Bronchial epithelial cell (primary cell): ENCODE results near the gene SCLY. TPM values are rescaled to one million over a fixed set of nuclear protein-coding genes. Genes with fewer than 3 reads are reported as not detected.
A peak's percentile ranks its signal among the peaks of the same experiment; 100 is the strongest.

ENCODE experiments used
- DNase-seq: peaks from one replicate; pipeline ENCODE4 v3.0.0-alpha.2; 2010; ENCODE audit warnings: low read depth
- FAIRE-seq: peaks from 2 replicates; lab custom pipeline; 2011; peaks lifted over from hg19 to GRCh38; lab: Jason Lieb, UNC
- H3K27me3 ChIP-seq: 2 replicates; pipeline ENCODE4 v1.5.1; 2011; ENCODE audit warnings: low read length; ENCODE audit not compliant: control insufficient read depth, insufficient read depth
- H3K36me3 ChIP-seq: 2 replicates; pipeline ENCODE4 v1.5.1; 2011; ENCODE audit warnings: low read length; ENCODE audit not compliant: control insufficient read depth, insufficient read depth
- H3K4me3 ChIP-seq: 2 replicates; pipeline ENCODE4 v1.5.1; 2011; ENCODE audit warnings: mild to moderate bottlenecking, low read depth, low read length, control low read depth
- CTCF ChIP-seq: IDR thresholded peaks from 2 replicates; pipeline ENCODE4 v1.5.1; 2011; ENCODE audit warnings: mild to moderate bottlenecking, moderate library complexity, low read length, control low read depth, inconsistent platforms; ENCODE audit not compliant: insufficient read depth, severe bottlenecking
- total RNA-seq: library from RNA; depleted of rRNA; stranded (reverse); fragments of >200 nt; gene quantifications from 2 replicates; pipeline ENCODE4 v1.2.1, GENCODE V29; 2014

Gene SCLY
- total RNA-seq, 1 donor from 2014 or later: 12.6 TPM

GRCh38 chr2:238138331-238139195, 77.8 kb downstream of the SCLY start, which contains the start of gene KLHL30:
Gene KLHL30 (plus strand): TSS chr2:238138668. CDS start chr2:238140755, 2,087 bp downstream.
- no peak for TF ChIP-seq CTCF
- Histone ChIP-seq H3K4me3 (no peak within 1 kb of the TSS), H3K27me3 (no peaks in the 10 kb centered on the region), H3K36me3 (no peaks in the 10 kb centered on the region)
- FAIRE-seq (no peak), DNase-seq (no peak)

GRCh38 chr2:238139196-238140039, 78.6 kb downstream of the SCLY start:
- Histone ChIP-seq H3K4me3 (no peak overlapping the region), H3K27me3 (no peaks in the 10 kb centered on the region), H3K36me3 (no peaks in the 10 kb centered on the region)
- TF ChIP-seq CTCF: peak; percentile 66
- DNase-seq (no peak), FAIRE-seq (no peak)

- Histone ChIP-seq H3K36me3 (no peaks in the 10 kb centered on the region), H3K27me3 (no peaks in the 10 kb centered on the region), H3K4me3 (no peak overlapping the region)
- DNase-seq (no peak), FAIRE-seq (no peak)
- TF ChIP-seq CTCF: no peak
Measured at GRCh38 chr2:238140040-238140439, 79.2 kb downstream of the SCLY start.

- TF ChIP-seq CTCF: no peak
- Histone ChIP-seq H3K36me3 (no peaks in the 10 kb centered on the region), H3K27me3 (no peaks in the 10 kb centered on the region), H3K4me3 (no peak overlapping the region)
- no peak for DNase-seq
- no peak for FAIRE-seq
Measured at GRCh38 chr2:238140721-238141540, 80.1 kb downstream of the SCLY start.

- FAIRE-seq (peak; percentile 7), DNase-seq (peak; percentile 65)
- TF ChIP-seq CTCF: no peak
- no peaks in the 10 kb centered on the region for H3K27me3 ChIP-seq
- no peak overlapping the region for H3K4me3 ChIP-seq
- H3K36me3 ChIP-seq: no peaks in the 10 kb centered on the region
Measured at GRCh38 chr2:238141541-238142318, 80.9 kb downstream of the SCLY start.
